HepG2 (cell line): Measurements from ENCODE around the gene ARL5B. TPM values are rescaled to one million over a fixed set of nuclear protein-coding genes. Genes with fewer than 3 reads are reported as not detected.
A peak's percentile ranks its signal among the peaks of the same experiment; 100 is the strongest.

ENCODE experiments used
- ATAC-seq: fragments of 200-7000 bp; cut with Tn5 transposase; 3 replicates; pipeline ENCODE4 v1.9.1; 2020; ENCODE audit warnings: mild to moderate bottlenecking, moderate library complexity
- BruUV-seq: library from RNA; stranded (reverse); fragments of 400-500 nt; replicated peaks from 2 replicates; lab custom pipeline; 2021; lab: Mats Ljungman, UMichigan
- CTCF ChIA-PET: fragments of 300-600 bp; formaldehyde crosslinking; extraction: SDS; loops from one replicate; lab custom pipeline; 2021; ENCODE audit warnings: low total read pairs, inconsistent platforms, low intra/inter-chr PET ratio; lab: Yijun Ruan, JAX
- POLR2A ChIA-PET: fragments of 350-600 bp; sonication (Branson Sonifier 250); formaldehyde crosslinking; loops from one replicate; lab custom pipeline; 2020; ENCODE audit warnings: antibody characterized with exemption, inconsistent platforms; lab: Yijun Ruan, JAX
- DNase-seq: peaks from one replicate; pipeline ENCODE4 v3.0.0-alpha.2; 2015; ENCODE audit warnings: low spot score
- FAIRE-seq: peaks from 3 replicates; lab custom pipeline; 2011; peaks lifted over from hg19 to GRCh38; lab: Jason Lieb, UNC
- H2AFZ ChIP-seq: one replicate; pipeline ENCODE4 v1.6.1; 2011; ENCODE audit warnings: low read length, inconsistent platforms
- H3K27ac ChIP-seq: fragments of 300-600 bp; 3 replicates; pipeline ENCODE4 v1.8.0; 2011; ENCODE audit warnings: mixed run types, mild to moderate bottlenecking, mixed read lengths, low read length, inconsistent platforms; ENCODE audit not compliant: insufficient read depth; ENCODE audit errors: extremely low read length
- H3K27me3 ChIP-seq, 2 experiments: fragments of 200-600 bp in 1 of 2; 2 replicates in 1 of 2; 3 replicates in 1 of 2; pipeline versions ENCODE4 v1.6.0 to v1.8.0; 2011; ENCODE audit warnings: low read length in 2 of 2, mild to moderate bottlenecking in 2 of 2, moderate library complexity in 2 of 2, inconsistent platforms in 1 of 2; ENCODE audit not compliant: insufficient read depth in 2 of 2, control insufficient read depth in 1 of 2
- H3K36me3 ChIP-seq, 2 experiments: fragments of 200-600 bp in 1 of 2; replicated peaks in 1 of 2; 2 replicates in 1 of 2; 3 replicates in 1 of 2; pipeline versions ENCODE4 v1.5.1 to v1.8.0; 2011; ENCODE audit warnings: low read length in 2 of 2, inconsistent platforms in 1 of 2; ENCODE audit not compliant: insufficient read depth in 2 of 2, control insufficient read depth in 1 of 2
- H3K4me1 ChIP-seq: 2 replicates; pipeline ENCODE4 v1.5.1; 2012; ENCODE audit warnings: low read length, inconsistent platforms; ENCODE audit not compliant: insufficient read depth
- H3K4me2 ChIP-seq: 2 replicates; pipeline ENCODE4 v1.6.0; 2011; ENCODE audit warnings: low read depth, low read length, inconsistent platforms
- H3K4me3 ChIP-seq, 3 experiments: fragments of 200-600 bp in 1 of 3; sonication (generic), shearing (Covaris generic) in 1 of 3; replicated peaks in 1 of 3; 2 replicates each; pipeline ENCODE4 v1.5.1; 2011 to 2016; ENCODE audit warnings: low read length in 3 of 3, inconsistent platforms in 2 of 3, low read depth in 2 of 3, mild to moderate bottlenecking in 2 of 3, control low read depth in 1 of 3, mixed read lengths in 1 of 3; ENCODE audit not compliant: insufficient read depth in 1 of 3
- H3K79me2 ChIP-seq: one replicate; pipeline ENCODE4 v1.6.1; 2011; ENCODE audit warnings: low read length, inconsistent platforms; ENCODE audit not compliant: insufficient read depth
- H3K9ac ChIP-seq: 2 replicates; pipeline ENCODE4 v1.6.0; 2011; ENCODE audit warnings: mild to moderate bottlenecking, low read depth, low read length, inconsistent platforms; ENCODE audit not compliant: insufficient read depth
- H3K9me3 ChIP-seq: 2 replicates; pipeline ENCODE4 v1.5.1; 2012; ENCODE audit warnings: mild to moderate bottlenecking, low read length
- H4K20me1 ChIP-seq: 2 replicates; pipeline ENCODE4 v1.6.0; 2011; ENCODE audit warnings: inconsistent platforms, mild to moderate bottlenecking, low read length, moderate library complexity; ENCODE audit not compliant: insufficient read depth
- CTCF ChIP-seq: sonication (generic); formaldehyde crosslinking; IDR thresholded peaks from 2 replicates; pipeline ENCODE4 v1.5.0; 2020; ENCODE audit warnings: mild to moderate bottlenecking, missing genetic modification reagents, moderate library complexity
- EEA1 ChIP-seq: sonication (generic); formaldehyde crosslinking; IDR thresholded peaks from 2 replicates; pipeline ENCODE4 v1.5.1; 2020; ENCODE audit warnings: mild to moderate bottlenecking, missing genetic modification reagents, borderline replicate concordance
- JUND ChIP-seq: sonication (generic); formaldehyde crosslinking; IDR thresholded peaks from 2 replicates; pipeline ENCODE4 v1.8.0; 2022; ENCODE audit warnings: mild to moderate bottlenecking, missing genetic modification reagents
- KLF13 ChIP-seq: sonication (generic); formaldehyde crosslinking; IDR thresholded peaks from 2 replicates; pipeline ENCODE4 v1.4.0; 2020; ENCODE audit warnings: mild to moderate bottlenecking, missing genetic modification reagents
- RAD21 ChIP-seq: fragments of 450-650 bp; formaldehyde crosslinking; IDR thresholded peaks from 2 replicates; pipeline ENCODE4 v1.5.0; 2020; ENCODE audit warnings: mild to moderate bottlenecking
- RARG ChIP-seq: sonication (generic); formaldehyde crosslinking; IDR thresholded peaks from 2 replicates; pipeline ENCODE4 v1.4.0; 2020; ENCODE audit warnings: low read depth, mild to moderate bottlenecking, missing genetic modification reagents
- SMC3 ChIP-seq: IDR thresholded peaks from 2 replicates; pipeline ENCODE4 v1.6.1; 2011; ENCODE audit warnings: low read length, improper control_type of control experiment
- STAG1 ChIP-seq: sonication (generic); formaldehyde crosslinking; IDR thresholded peaks from 2 replicates; pipeline ENCODE4 v1.4.0; 2020; ENCODE audit warnings: missing genetic modification reagents
- SYNCRIP ChIP-seq: fragments of 200-400 bp; formaldehyde crosslinking; IDR thresholded peaks from 2 replicates; pipeline ENCODE4 v1.6.1; 2018; ENCODE audit warnings: mild to moderate bottlenecking, low read depth, low read length; ENCODE audit not compliant: insufficient read depth
- ZNF737 ChIP-seq: sonication (generic); formaldehyde crosslinking; IDR thresholded peaks from 2 replicates; pipeline ENCODE4 v1.5.0; 2020; ENCODE audit warnings: missing genetic modification reagents, mild to moderate bottlenecking, borderline replicate concordance
- WGBS: methylation state at CpG from one replicate; pipeline ENCODE4 v1.1.6; 2017; ENCODE audit warnings: low lambda C conversion rate; 5-methylcytosine and 5-hydroxymethylcytosine counted together
- in situ Hi-C: cut with HindIII; loops from 2 replicates; pipeline ENCODE4 v1.10.0; 2017; ENCODE audit warnings: low pct_unique_long_range_greater_than_20kb; ENCODE audit not compliant: extremely low pct_ligation_motif_present
- intact Hi-C: fragments of 100-400 bp; cut with micrococcal nuclease; formaldehyde crosslinking; loops from one replicate; pipeline ENCODE4 v1.10.0; 2022; ENCODE audit not compliant: unreplicated experiment
- polyA plus RNA-seq, 8 experiments: library from polyadenylated mRNA; depleted of rRNA in 3 of 8; stranded (reverse) in 7 of 8; unstranded in 1 of 8; fragments of >200 nt; fragmentation: Illumina TruSeq in 4 of 8; extraction: Trizol in 4 of 8; gene quantifications; 2 replicates each; pipeline versions ENCODE4 v1.2.1 to v1.2.3, GENCODE V29; 2011 to 2016; ENCODE audit warnings: low read depth in 4 of 8, missing spikeins in 1 of 8, mixed read lengths in 1 of 8; ENCODE audit not compliant: insufficient read depth in 1 of 8
- total RNA-seq, 5 experiments: library from RNA; depleted of rRNA; stranded (reverse); fragments of >200 nt; fragmentation: Illumina TruSeq; extraction: Trizol; gene quantifications; 2 replicates each; pipeline ENCODE4 v1.2.3, GENCODE V29; 2016; ENCODE audit warnings: low read depth in 1 of 5

Gene ARL5B
- total and polyA plus RNA-seq, 2 of the 13 experiments (the other 11 are each of a cell fraction or from before 2014, with no cell fraction given): 26.6 to 32.7 TPM

- Histone ChIP-seq H3K27ac (no peak overlapping the region), H2AFZ (no peak overlapping the region), H3K27me3 (no peaks in the 10 kb centered on the region), H3K79me2 (no peaks in the 10 kb centered on the region), H3K4me2 (no peak overlapping the region), H4K20me1 (no peaks in the 10 kb centered on the region), H3K36me3 (no peaks in the 10 kb centered on the region), H3K9ac (no peak overlapping the region), H3K4me3 (no peak overlapping the region), H3K4me1 (peaks cover 11% of the 10 kb centered on the region), H3K9me3 (no peaks in the 10 kb centered on the region)
- DNase-seq (peak; percentile 24), ATAC-seq (peak; percentile 44; the same call in 2 of the 3 replicates), FAIRE-seq (no peak)
- BruUV-seq: no TSS peak
- TF ChIP-seq RAD21 (CRISPR knock-in tag) (0 out of 2 replicates have a peak, but pooled peaks have one; percentile 16), EEA1 (no peak), CTCF (CRISPR knock-in tag) (peak; percentile 55), KLF13 (CRISPR knock-in tag) (no peak), SYNCRIP (no peak), ZNF737 (CRISPR knock-in tag) (no peak), STAG1 (CRISPR knock-in tag) (peak; percentile 71), RARG (CRISPR knock-in tag) (no peak), JUND (CRISPR knock-in tag) (no peak), SMC3 (0 out of 2 replicates have a peak, but pooled peaks have one; percentile 22)
- CTCF ChIA-PET: interaction anchor here (1.0 kb wide), 1 partner anchor 1099 kb away, joined by 3 read pairs; no protein-coding TSS in a partner anchor
- in situ Hi-C loops: loop anchor here (25.0 kb wide), 1 partner anchor 1098 kb away; no protein-coding TSS in a partner anchor
- intact Hi-C loops: loop anchor here (1.0 kb wide), 1 partner anchor 1099 kb away; no protein-coding TSS in a partner anchor
- POLR2A ChIA-PET: no interaction called here
- WGBS: 2% methylated on average over 3 of the region's 3 CpGs
These were observed 30.3 kb downstream of the ARL5B start for GRCh38 chr10:18689498-18689897.
